Neural cell (in vitro differentiated cells): ENCODE data around the gene BAX. TPM values are rescaled to one million over a fixed set of nuclear protein-coding genes. Genes with fewer than 3 reads are reported as not detected.

Source experiments
- H2AFZ ChIP-seq: fragments of 200-600, 300-800 bp; sonication (generic), shearing (Covaris generic); 2 replicates; pipeline ENCODE4 v1.6.0; 2014; ENCODE audit warnings: low read depth, mild to moderate bottlenecking, antibody characterized with exemption, low read length, moderate library complexity
- H3F3A ChIP-seq: fragments of 200-600 bp; shearing (Covaris generic); 2 replicates; pipeline ENCODE4 v1.6.1; 2016; ENCODE audit warnings: mild to moderate bottlenecking, moderate library complexity, mixed read lengths, antibody characterized with exemption, low read length; ENCODE audit not compliant: insufficient read depth, poor library complexity, severe bottlenecking
- H3K27ac ChIP-seq: fragments of 200-600, 300-800 bp; sonication (generic), shearing (Covaris generic); 2 replicates; pipeline ENCODE4 v1.5.1; 2014; ENCODE audit warnings: mild to moderate bottlenecking, low read length, moderate library complexity
- H3K27me3 ChIP-seq: fragments of 300-800, 200-600 bp; sonication (generic), shearing (Covaris generic); 2 replicates; pipeline ENCODE4 v1.6.0; 2014; ENCODE audit warnings: mild to moderate bottlenecking, low read depth, low read length, moderate library complexity; ENCODE audit not compliant: insufficient read depth
- H3K36me3 ChIP-seq: fragments of 300-800, 200-600 bp; sonication (generic), shearing (Covaris generic); 2 replicates; pipeline ENCODE4 v1.5.1; 2014; ENCODE audit warnings: mild to moderate bottlenecking, antibody characterized with exemption, low read length, moderate library complexity; ENCODE audit not compliant: insufficient read depth
- H3K4me2 ChIP-seq: fragments of 300-800, 200-600 bp; sonication (generic), shearing (Covaris generic); 2 replicates; pipeline ENCODE4 v1.6.0; 2014; ENCODE audit warnings: mild to moderate bottlenecking, low read length
- H3K4me3 ChIP-seq: fragments of 300-800, 200-600 bp; sonication (generic), shearing (Covaris generic); 2 replicates; pipeline ENCODE4 v1.5.1; 2014; ENCODE audit warnings: mild to moderate bottlenecking, low read length, moderate library complexity
- H3K79me2 ChIP-seq: fragments of 200-600 bp; shearing (Covaris generic); replicated peaks from 2 replicates; pipeline ENCODE4 v1.6.0; 2014; ENCODE audit warnings: mild to moderate bottlenecking, low read length, moderate library complexity; ENCODE audit not compliant: insufficient read depth
- H3K9ac ChIP-seq: fragments of 300-800, 200-600 bp; sonication (generic), shearing (Covaris generic); 2 replicates; pipeline ENCODE4 v1.6.1; 2016; ENCODE audit warnings: mild to moderate bottlenecking, low read length, mixed read lengths
- H3K9me2 ChIP-seq: fragments of 200-600 bp; shearing (Covaris generic); 2 replicates; pipeline ENCODE4 v1.6.1; 2016; ENCODE audit warnings: mild to moderate bottlenecking, low read length, mixed read lengths; ENCODE audit not compliant: insufficient read depth
- H3K9me3 ChIP-seq: fragments of 200-600, 300-800 bp; sonication (generic), shearing (Covaris generic); 2 replicates; pipeline ENCODE4 v1.6.1; 2016; ENCODE audit warnings: mild to moderate bottlenecking, mixed run types, low read length, moderate library complexity, mixed read lengths
- H4K20me1 ChIP-seq: fragments of 200-600 bp; shearing (Covaris generic); 2 replicates; pipeline ENCODE4 v1.6.1; 2016; ENCODE audit warnings: mild to moderate bottlenecking, mixed run types; ENCODE audit not compliant: insufficient read depth
- CTCF ChIP-seq: fragments of 450-650 bp; IDR thresholded peaks from 2 replicates; pipeline ENCODE4 v1.5.1; 2014; ENCODE audit warnings: antibody characterized with exemption, mild to moderate bottlenecking, moderate library complexity; ENCODE audit not compliant: poor library complexity, severe bottlenecking
- EP300 ChIP-seq: fragments of 450-650 bp; conservative IDR thresholded peaks from 2 replicates; pipeline ENCODE4 v1.6.1; 2014; ENCODE audit warnings: antibody characterized with exemption, mild to moderate bottlenecking, moderate library complexity; ENCODE audit not compliant: poor library complexity, severe bottlenecking
- EZH2 ChIP-seq: fragments of 200-600, 300-800 bp; shearing (Covaris generic), sonication (generic); IDR thresholded peaks from 2 replicates; pipeline ENCODE4 v1.6.1; 2014; ENCODE audit warnings: antibody characterized with exemption, low read length, borderline replicate concordance, mild to moderate bottlenecking; ENCODE audit not compliant: insufficient read depth, poor library complexity, severe bottlenecking
- MXI1 ChIP-seq: fragments of 450-650 bp; conservative IDR thresholded peaks from 2 replicates; pipeline ENCODE4 v1.6.1; 2014; ENCODE audit warnings: antibody characterized with exemption, mild to moderate bottlenecking; ENCODE audit not compliant: poor library complexity, severe bottlenecking
- POLR2AphosphoS5 ChIP-seq: IDR thresholded peaks from 2 replicates; pipeline ENCODE4 v1.6.1; 2012
- RAD21 ChIP-seq: fragments of 450-650 bp; conservative IDR thresholded peaks from 2 replicates; pipeline ENCODE4 v1.6.1; 2014; ENCODE audit warnings: antibody characterized with exemption, mild to moderate bottlenecking, moderate library complexity
- REST ChIP-seq: IDR thresholded peaks from 2 replicates; pipeline ENCODE4 v1.6.1; 2012; ENCODE audit warnings: borderline replicate concordance
- SMC3 ChIP-seq: fragments of 450-650 bp; conservative IDR thresholded peaks from 2 replicates; pipeline ENCODE4 v1.6.1; 2014; ENCODE audit warnings: antibody characterized with exemption, mild to moderate bottlenecking, moderate library complexity; ENCODE audit not compliant: poor library complexity
- TAF1 ChIP-seq: IDR thresholded peaks from 2 replicates; pipeline ENCODE4 v1.6.1; 2012; ENCODE audit warnings: low read depth
- polyA plus RNA-seq: library from polyadenylated mRNA; depleted of rRNA; stranded (reverse); fragments of >200 nt; gene quantifications from 2 replicates; pipeline ENCODE4 v1.2.3, GENCODE V29; 2014

The BAX gene
- polyA plus RNA-seq, 1 donor from 2014 or later, result 71.9 TPM

- Histone ChIP-seq H3F3A (no peaks in the 10 kb centered on the region), H3K4me3 (peak overlapping the region; percentile 80), H2AFZ (peak overlapping the region; percentile 3), H3K9me3 (no peaks in the 10 kb centered on the region), H3K4me2 (peak overlapping the region; percentile 81), H3K27me3 (no peaks in the 10 kb centered on the region), H4K20me1 (no peaks in the 10 kb centered on the region), H3K36me3 (no peaks in the 10 kb centered on the region), H3K9me2 (no peaks in the 10 kb centered on the region), H3K9ac (peak overlapping the region; percentile 89), H3K79me2 (peaks cover 6% of the 10 kb centered on the region), H3K27ac (peak overlapping the region; percentile 81)
- TF ChIP-seq MXI1, result peak; percentile 96
- peak; percentile 57 for TF ChIP-seq POLR2AphosphoS5
- no peak for TF ChIP-seq EZH2
Observed at GRCh38 chr19:48965806-48966540, 11.3 kb downstream of the BAX start.

- H3K9me3 ChIP-seq, result no peaks in the 10 kb centered on the region
- H3K27me3 ChIP-seq, result no peaks in the 10 kb centered on the region
- H3F3A ChIP-seq, result no peaks in the 10 kb centered on the region
- no peak overlapping the region for H2AFZ ChIP-seq
- H4K20me1 ChIP-seq, result no peaks in the 10 kb centered on the region
- peak overlapping the region; percentile 81 for H3K4me2 ChIP-seq
- peak overlapping the region; percentile 80 for H3K4me3 ChIP-seq
- H3K79me2 ChIP-seq, result peaks cover 6% of the 10 kb centered on the region
- H3K9me2 ChIP-seq, result no peaks in the 10 kb centered on the region
- H3K9ac ChIP-seq, result peak overlapping the region; percentile 89
- peaks cover 5% of the 10 kb centered on the region for H3K36me3 ChIP-seq
- no peak for TF ChIP-seq TAF1
- no peak for TF ChIP-seq EZH2
- TF ChIP-seq EP300, result no peak
- TF ChIP-seq RAD21, result no peak
- no peak for TF ChIP-seq SMC3
- TF ChIP-seq REST, result no peak
- TF ChIP-seq MXI1, result no peak
- TF ChIP-seq CTCF, result no peak
- TF ChIP-seq POLR2AphosphoS5, result no peak
- H3K27ac ChIP-seq, result peak overlapping the region; percentile 81
Observed at GRCh38 chr19:48966541-48967345, 12.1 kb downstream of the BAX start.
